Skeletal muscle satellite cell (primary cell): Measurements from ENCODE around the gene MMP28.

ENCODE experiments used
- H3K27me3 ChIP-seq: 2 replicates; pipeline ENCODE4 v1.7.0; 2013; ENCODE audit warnings: low read length; ENCODE audit not compliant: control insufficient read depth, insufficient read depth
- H3K36me3 ChIP-seq: 2 replicates; pipeline ENCODE4 v1.7.0; 2013; ENCODE audit warnings: mild to moderate bottlenecking, control low read depth, low read length; ENCODE audit not compliant: insufficient read depth
- H3K4me1 ChIP-seq: 2 replicates; pipeline ENCODE4 v1.7.0; 2013; ENCODE audit warnings: low read length; ENCODE audit not compliant: control insufficient read depth, insufficient read depth
- H3K4me2 ChIP-seq: 2 replicates; pipeline ENCODE4 v1.7.0; 2013; ENCODE audit warnings: mild to moderate bottlenecking, low read length
- H3K4me3 ChIP-seq: 2 replicates; pipeline ENCODE4 v1.7.0; 2013; ENCODE audit warnings: low read length
- H3K9ac ChIP-seq: 2 replicates; pipeline ENCODE4 v1.7.0; 2013; ENCODE audit warnings: mild to moderate bottlenecking, low read depth, low read length, moderate library complexity
- H3K9me3 ChIP-seq: replicated peaks from 2 replicates; pipeline ENCODE4 v1.7.0; 2013; ENCODE audit warnings: mild to moderate bottlenecking, control low read depth, low read length

MMP28 gene

GRCh38 chr17:35775583-35775982, 19.9 kb downstream of the MMP28 start:
- Histone ChIP-seq H3K4me1 (peaks cover 28% of the 10 kb centered on the region), H3K9me3 (no peaks in the 10 kb centered on the region), H3K9ac (no peak overlapping the region)

GRCh38 chr17:35775039-35775438, 20.4 kb downstream of the MMP28 start:
- H3K4me3 ChIP-seq = no peak overlapping the region
- H3K27me3 ChIP-seq = peaks cover 42% of the 10 kb centered on the region
- no peaks in the 10 kb centered on the region for H3K36me3 ChIP-seq
- H3K4me1 ChIP-seq = peaks cover 28% of the 10 kb centered on the region
- H3K9me3 ChIP-seq = no peaks in the 10 kb centered on the region
- no peak overlapping the region for H3K4me2 ChIP-seq
- H3K9ac ChIP-seq = no peak overlapping the region

More at GRCh38 chr17:35775583-35775982, 19.9 kb downstream of the MMP28 start:
- Histone ChIP-seq H3K4me3 (no peak overlapping the region), H3K4me2 (no peak overlapping the region), H3K36me3 (no peaks in the 10 kb centered on the region), H3K27me3 (peaks cover 42% of the 10 kb centered on the region)

- Histone ChIP-seq H3K9me3 (no peaks in the 10 kb centered on the region), H3K36me3 (no peaks in the 10 kb centered on the region), H3K27me3 (peaks cover 39% of the 10 kb centered on the region), H3K9ac (no peak overlapping the region), H3K4me3 (no peak overlapping the region), H3K4me2 (no peak overlapping the region), H3K4me1 (peaks cover 28% of the 10 kb centered on the region)
Observed at GRCh38 chr17:35774499-35774898, 20.9 kb downstream of the MMP28 start.

GRCh38 chr17:35773679-35774425, 21.6 kb downstream of the MMP28 start:
- no peak overlapping the region for H3K9ac ChIP-seq
- peaks cover 26% of the 10 kb centered on the region for H3K4me1 ChIP-seq
- no peak overlapping the region for H3K4me2 ChIP-seq
- H3K9me3 ChIP-seq = no peaks in the 10 kb centered on the region
- H3K36me3 ChIP-seq = no peaks in the 10 kb centered on the region
- peaks cover 38% of the 10 kb centered on the region for H3K27me3 ChIP-seq
- H3K4me3 ChIP-seq = no peak overlapping the region

- H3K4me2 ChIP-seq = no peak overlapping the region
- H3K4me3 ChIP-seq = no peak overlapping the region
- no peaks in the 10 kb centered on the region for H3K9me3 ChIP-seq
- no peak overlapping the region for H3K9ac ChIP-seq
- no peaks in the 10 kb centered on the region for H3K36me3 ChIP-seq
- peaks cover 42% of the 10 kb centered on the region for H3K27me3 ChIP-seq
- peaks cover 20% of the 10 kb centered on the region for H3K4me1 ChIP-seq
Observed at GRCh38 chr17:35773129-35773528, 22.3 kb downstream of the MMP28 start.

GRCh38 chr17:35769895-35770486, 25.4 kb downstream of the MMP28 start:
- Histone ChIP-seq H3K27me3 (peaks cover 54% of the 10 kb centered on the region), H3K9ac (no peak overlapping the region)

GRCh38 chr17:35768797-35769196, 26.6 kb downstream of the MMP28 start:
- H3K4me3 ChIP-seq = no peak overlapping the region
- peaks cover 8% of the 10 kb centered on the region for H3K4me1 ChIP-seq
- no peak overlapping the region for H3K4me2 ChIP-seq
- peaks cover 54% of the 10 kb centered on the region for H3K27me3 ChIP-seq
- no peaks in the 10 kb centered on the region for H3K36me3 ChIP-seq
- H3K9me3 ChIP-seq = no peaks in the 10 kb centered on the region
- H3K9ac ChIP-seq = no peak overlapping the region

More at GRCh38 chr17:35769895-35770486, 25.4 kb downstream of the MMP28 start:
- Histone ChIP-seq H3K4me1 (peaks cover 9% of the 10 kb centered on the region), H3K4me2 (no peak overlapping the region), H3K36me3 (no peaks in the 10 kb centered on the region), H3K9me3 (no peaks in the 10 kb centered on the region), H3K4me3 (no peak overlapping the region)

GRCh38 chr17:35766903-35767510, 28.4 kb downstream of the MMP28 start:
- H3K27me3 ChIP-seq = peaks cover 39% of the 10 kb centered on the region
- no peaks in the 10 kb centered on the region for H3K9me3 ChIP-seq
- H3K4me1 ChIP-seq = peaks cover 8% of the 10 kb centered on the region
- H3K36me3 ChIP-seq = no peaks in the 10 kb centered on the region
- H3K9ac ChIP-seq = no peak overlapping the region
- no peak overlapping the region for H3K4me3 ChIP-seq
- no peak overlapping the region for H3K4me2 ChIP-seq

- no peaks in the 10 kb centered on the region for H3K9me3 ChIP-seq
- H3K4me3 ChIP-seq = no peak overlapping the region
- no peaks in the 10 kb centered on the region for H3K36me3 ChIP-seq
- peaks cover 38% of the 10 kb centered on the region for H3K27me3 ChIP-seq
- H3K4me1 ChIP-seq = peaks cover 8% of the 10 kb centered on the region
- no peak overlapping the region for H3K4me2 ChIP-seq
- H3K9ac ChIP-seq = no peak overlapping the region
Observed at GRCh38 chr17:35766489-35766877, 29.0 kb downstream of the MMP28 start.

GRCh38 chr17:35765756-35766488, 29.5 kb downstream of the MMP28 start:
- no peak overlapping the region for H3K9ac ChIP-seq

GRCh38 chr17:35765086-35765710, 30.2 kb downstream of the MMP28 start:
- H3K4me3 ChIP-seq = no peak overlapping the region
- no peak overlapping the region for H3K4me2 ChIP-seq

More at GRCh38 chr17:35765756-35766488, 29.5 kb downstream of the MMP28 start:
- Histone ChIP-seq H3K4me1 (peaks cover 8% of the 10 kb centered on the region), H3K27me3 (peaks cover 40% of the 10 kb centered on the region), H3K4me3 (no peak overlapping the region), H3K4me2 (no peak overlapping the region), H3K36me3 (no peaks in the 10 kb centered on the region), H3K9me3 (no peaks in the 10 kb centered on the region)

More at GRCh38 chr17:35765086-35765710, 30.2 kb downstream of the MMP28 start:
- Histone ChIP-seq H3K9me3 (no peaks in the 10 kb centered on the region), H3K9ac (no peak overlapping the region), H3K36me3 (no peaks in the 10 kb centered on the region), H3K4me1 (peaks cover 8% of the 10 kb centered on the region), H3K27me3 (peaks cover 46% of the 10 kb centered on the region)
